Transverse colon (tissue), 4 donors: ENCODE data around the gene NBPF4.

Source experiments
- EP300 ChIP-seq: sonication (generic); formaldehyde crosslinking; IDR thresholded peaks from one replicate; pipeline ENCODE4 v1.6.1; 2017; ENCODE audit warnings: antibody characterized with exemption, low read depth
- POLR2A ChIP-seq: fragments of 450-650 bp; IDR thresholded peaks from one replicate; pipeline ENCODE4 v1.6.1; 2016; ENCODE audit warnings: antibody characterized with exemption, mild to moderate bottlenecking, moderate library complexity
- POLR2AphosphoS5 ChIP-seq, 3 donors: sonication (generic); formaldehyde crosslinking; IDR thresholded peaks; one replicate each; pipeline ENCODE4 v1.6.1; 2016; ENCODE audit warnings: antibody characterized with exemption in 3 of 3
- TF ChIP-seq, protein P1 (sequence below), 5 experiments: fragments of 200-600 bp in 3 of 5; fragments of 450-650 bp in 2 of 5; sonication (generic) in 3 of 5; IDR thresholded peaks; 1 replicate in 2 of 5; 2 replicates in 3 of 5; pipeline ENCODE4 v1.5.1; 2016 to 2017; ENCODE audit warnings: antibody characterized with exemption in 5 of 5, inconsistent platforms in 3 of 5, mild to moderate bottlenecking in 2 of 5, moderate library complexity in 1 of 5

DNA sequence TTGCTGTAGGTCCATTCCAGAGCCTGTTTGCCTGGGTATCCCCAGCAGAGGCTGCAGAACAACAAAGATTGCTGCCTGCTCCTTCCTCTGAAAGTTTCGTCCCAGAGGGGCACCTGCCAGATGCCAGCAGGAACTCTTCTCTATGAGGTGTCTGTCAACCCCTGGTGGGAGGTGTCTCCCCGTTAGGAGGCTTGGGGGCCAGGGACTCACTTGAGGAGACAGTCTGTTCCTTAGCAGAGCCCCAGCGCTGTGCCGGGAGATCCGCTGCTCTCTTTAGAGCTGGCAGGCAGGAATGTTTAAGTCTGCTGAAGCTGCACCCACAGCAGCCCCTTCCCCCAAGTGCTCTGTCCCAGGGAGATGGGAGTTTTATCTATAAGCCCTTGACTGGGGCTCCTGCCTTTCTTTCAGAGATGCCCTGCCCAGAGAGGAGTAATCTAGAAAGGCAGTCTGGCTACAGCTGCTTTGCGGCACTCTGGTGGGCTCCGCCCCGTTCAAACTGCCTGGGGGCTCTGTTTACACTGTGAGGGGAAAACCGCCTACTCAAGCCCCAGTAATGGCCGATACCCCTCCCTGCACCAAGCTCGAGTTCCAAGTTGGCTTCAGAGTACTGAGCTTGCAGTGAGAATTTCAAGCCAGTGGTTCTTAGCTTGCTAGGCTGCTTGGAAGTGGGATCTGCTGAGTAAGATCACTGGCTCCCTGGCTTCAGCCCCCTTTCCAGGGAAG, 35.0 kb downstream of the NBPF4 start:
- TF ChIP-seq EP300 (no peak), POLR2A (no peak), POLR2AphosphoS5 (IDR thresholded peaks at IDR 0.05) (no peak)
- TF ChIP-seq, protein P1, sequence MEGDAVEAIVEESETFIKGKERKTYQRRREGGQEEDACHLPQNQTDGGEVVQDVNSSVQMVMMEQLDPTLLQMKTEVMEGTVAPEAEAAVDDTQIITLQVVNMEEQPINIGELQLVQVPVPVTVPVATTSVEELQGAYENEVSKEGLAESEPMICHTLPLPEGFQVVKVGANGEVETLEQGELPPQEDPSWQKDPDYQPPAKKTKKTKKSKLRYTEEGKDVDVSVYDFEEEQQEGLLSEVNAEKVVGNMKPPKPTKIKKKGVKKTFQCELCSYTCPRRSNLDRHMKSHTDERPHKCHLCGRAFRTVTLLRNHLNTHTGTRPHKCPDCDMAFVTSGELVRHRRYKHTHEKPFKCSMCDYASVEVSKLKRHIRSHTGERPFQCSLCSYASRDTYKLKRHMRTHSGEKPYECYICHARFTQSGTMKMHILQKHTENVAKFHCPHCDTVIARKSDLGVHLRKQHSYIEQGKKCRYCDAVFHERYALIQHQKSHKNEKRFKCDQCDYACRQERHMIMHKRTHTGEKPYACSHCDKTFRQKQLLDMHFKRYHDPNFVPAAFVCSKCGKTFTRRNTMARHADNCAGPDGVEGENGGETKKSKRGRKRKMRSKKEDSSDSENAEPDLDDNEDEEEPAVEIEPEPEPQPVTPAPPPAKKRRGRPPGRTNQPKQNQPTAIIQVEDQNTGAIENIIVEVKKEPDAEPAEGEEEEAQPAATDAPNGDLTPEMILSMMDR (IDR thresholded peaks at IDR 0.05) = no peak
